ENCODE data around the gene HILPDA. TPM values are rescaled to one million over a fixed set of nuclear protein-coding genes. Genes with fewer than 3 reads are reported as not detected.

HILPDA gene
- total and polyA plus RNA-seq, 3 donors from 2014 or later = 31.4 to 44.8 (median 34.3) TPM

DNA sequence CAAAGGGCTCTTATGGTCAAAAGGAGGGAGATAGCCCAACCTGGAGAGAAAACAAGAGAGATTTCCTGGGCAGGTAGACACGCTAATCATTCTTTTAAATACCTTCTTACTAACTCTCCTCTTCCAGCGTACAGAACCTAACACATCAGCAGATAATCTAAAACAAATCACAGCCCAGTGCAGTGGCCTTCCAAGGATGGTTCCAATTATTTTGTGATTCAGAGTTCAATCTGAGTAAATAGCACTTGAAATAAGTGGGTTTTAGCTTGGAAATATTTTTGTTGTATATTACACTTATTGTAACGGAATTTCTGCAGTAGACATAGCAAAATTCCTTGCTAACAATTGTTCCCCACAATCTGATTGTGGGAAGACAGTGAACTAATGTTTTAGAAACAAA lies 38.6 kb upstream of the HILPDA start:
- Histone ChIP-seq H3K4me3 (no peak overlapping the region), H3K9me3 (no peaks in the 10 kb centered on the region), H3K4me1 (peaks cover 7% of the 10 kb centered on the region), H3K27ac (no peak overlapping the region), H3K27me3 (no peaks in the 10 kb centered on the region), H3K36me3 (ENCODE audit: low read depth, missing control alignments) (no peaks in the 10 kb centered on the region)
- DNase-seq = no peak
- no peak for TF ChIP-seq POLR2A (IDR thresholded peaks at IDR 0.05)
- TF ChIP-seq, protein P1, sequence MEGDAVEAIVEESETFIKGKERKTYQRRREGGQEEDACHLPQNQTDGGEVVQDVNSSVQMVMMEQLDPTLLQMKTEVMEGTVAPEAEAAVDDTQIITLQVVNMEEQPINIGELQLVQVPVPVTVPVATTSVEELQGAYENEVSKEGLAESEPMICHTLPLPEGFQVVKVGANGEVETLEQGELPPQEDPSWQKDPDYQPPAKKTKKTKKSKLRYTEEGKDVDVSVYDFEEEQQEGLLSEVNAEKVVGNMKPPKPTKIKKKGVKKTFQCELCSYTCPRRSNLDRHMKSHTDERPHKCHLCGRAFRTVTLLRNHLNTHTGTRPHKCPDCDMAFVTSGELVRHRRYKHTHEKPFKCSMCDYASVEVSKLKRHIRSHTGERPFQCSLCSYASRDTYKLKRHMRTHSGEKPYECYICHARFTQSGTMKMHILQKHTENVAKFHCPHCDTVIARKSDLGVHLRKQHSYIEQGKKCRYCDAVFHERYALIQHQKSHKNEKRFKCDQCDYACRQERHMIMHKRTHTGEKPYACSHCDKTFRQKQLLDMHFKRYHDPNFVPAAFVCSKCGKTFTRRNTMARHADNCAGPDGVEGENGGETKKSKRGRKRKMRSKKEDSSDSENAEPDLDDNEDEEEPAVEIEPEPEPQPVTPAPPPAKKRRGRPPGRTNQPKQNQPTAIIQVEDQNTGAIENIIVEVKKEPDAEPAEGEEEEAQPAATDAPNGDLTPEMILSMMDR (IDR thresholded peaks at IDR 0.05) = no peak
- WGBS, 2 donors = 92 to 94% methylated on average over 3 of the region's 3 CpGs
- intact Hi-C loops (cut with DNase I; ENCODE audit: low total_unique reads) = no loop called here

DNA sequence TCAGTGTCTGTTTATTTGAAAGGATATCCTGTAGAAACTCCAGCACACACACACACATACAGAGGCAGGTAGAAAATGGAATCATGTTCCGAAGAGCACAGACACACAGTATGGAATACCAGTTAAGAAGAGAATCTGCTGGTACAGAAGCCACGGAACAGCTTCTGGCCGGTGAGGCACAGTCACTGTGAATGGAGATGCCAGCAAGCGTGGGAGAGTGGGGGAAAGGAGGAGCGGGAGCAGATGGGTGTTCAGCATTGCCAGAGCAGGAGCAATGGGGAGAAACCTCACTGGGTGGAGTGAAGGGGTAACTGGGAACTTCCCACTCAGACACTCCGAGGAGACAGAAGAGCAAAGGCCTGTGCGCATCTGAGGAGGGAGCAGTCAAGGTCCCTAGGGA lies 36.4 kb upstream of the HILPDA start:
- H3K4me3 ChIP-seq = no peak overlapping the region
- 93 to 94% methylated on average over 7 of the region's 7 CpGs for WGBS, 2 donors
- no peaks in the 10 kb centered on the region for H3K27me3 ChIP-seq
- intact Hi-C loops (cut with DNase I; ENCODE audit: low total_unique reads) = no loop called here
- TF ChIP-seq, protein P1 (IDR thresholded peaks at IDR 0.05) = no peak
- no peak for TF ChIP-seq POLR2A (IDR thresholded peaks at IDR 0.05)
- no peaks in the 10 kb centered on the region for H3K36me3 ChIP-seq (ENCODE audit: low read depth, missing control alignments)
- H3K4me1 ChIP-seq = peaks cover 7% of the 10 kb centered on the region
- H3K27ac ChIP-seq = no peak overlapping the region
- H3K9me3 ChIP-seq = no peaks in the 10 kb centered on the region
- DNase-seq = no peak

DNA sequence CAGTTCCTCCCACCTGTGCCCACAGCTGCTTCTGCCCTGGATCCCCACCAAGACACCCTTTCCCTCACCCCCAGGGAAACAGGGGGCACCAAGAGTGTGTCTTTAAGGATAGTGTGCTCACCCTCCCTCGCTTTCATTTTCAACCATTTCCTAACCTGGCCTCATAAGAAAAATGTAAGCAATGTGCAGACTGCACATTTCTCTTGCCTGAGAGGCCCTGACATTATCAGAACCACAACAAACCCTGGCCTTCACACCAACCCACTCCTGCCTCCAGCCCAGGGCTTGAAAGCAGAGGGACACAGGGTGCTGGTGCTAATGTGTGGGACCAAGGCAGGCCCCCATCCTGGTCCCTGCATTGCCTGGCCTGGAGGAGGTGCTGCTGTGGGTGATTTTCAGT lies 34.9 kb upstream of the HILPDA start:
- no peaks in the 10 kb centered on the region for H3K36me3 ChIP-seq (ENCODE audit: low read depth, missing control alignments)
- peaks cover 7% of the 10 kb centered on the region for H3K4me1 ChIP-seq
- no peaks in the 10 kb centered on the region for H3K27me3 ChIP-seq
- no peak overlapping the region for H3K27ac ChIP-seq
- WGBS, 2 donors = 50 to 67% methylated on average over 1 of the region's 1 CpG
- no peak for DNase-seq
- H3K4me3 ChIP-seq = no peak overlapping the region
- TF ChIP-seq POLR2A (IDR thresholded peaks at IDR 0.05) = no peak
- TF ChIP-seq, protein P1 (IDR thresholded peaks at IDR 0.05) = no peak
- no peaks in the 10 kb centered on the region for H3K9me3 ChIP-seq
- intact Hi-C loops (cut with DNase I; ENCODE audit: low total_unique reads) = no loop called here

DNA sequence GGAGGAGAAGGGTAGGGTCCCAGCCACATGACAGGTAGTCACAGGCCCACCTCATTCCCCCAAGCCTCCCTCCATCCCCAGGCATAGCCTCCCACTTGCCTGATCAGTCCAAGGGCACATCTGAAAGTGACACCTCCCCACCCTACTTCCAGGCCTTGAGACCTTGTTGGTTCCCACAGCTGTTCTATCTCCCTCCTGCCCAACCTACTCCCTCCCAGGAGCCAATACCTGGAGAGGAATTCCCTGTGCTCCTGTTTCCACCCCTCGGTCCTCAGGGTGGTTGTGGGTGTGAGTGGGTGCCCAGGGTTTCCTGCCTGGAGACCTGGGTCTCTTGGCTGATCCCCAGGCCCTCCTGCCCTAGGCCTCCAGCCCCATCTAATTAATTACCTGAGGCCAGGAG lies 34.3 kb upstream of the HILPDA start:
- no peak for DNase-seq
- no peak overlapping the region for H3K27ac ChIP-seq
- no peaks in the 10 kb centered on the region for H3K36me3 ChIP-seq (ENCODE audit: low read depth, missing control alignments)
- intact Hi-C loops (cut with DNase I; ENCODE audit: low total_unique reads) = no loop called here
- H3K9me3 ChIP-seq = no peaks in the 10 kb centered on the region
- TF ChIP-seq, protein P1 (IDR thresholded peaks at IDR 0.05) = no peak
- TF ChIP-seq POLR2A (IDR thresholded peaks at IDR 0.05) = no peak
- H3K4me3 ChIP-seq = no peak overlapping the region
- WGBS, 2 donors = 88 to 90% methylated on average over 1 of the region's 1 CpG
- peaks cover 7% of the 10 kb centered on the region for H3K4me1 ChIP-seq
- H3K27me3 ChIP-seq = no peaks in the 10 kb centered on the region

DNA sequence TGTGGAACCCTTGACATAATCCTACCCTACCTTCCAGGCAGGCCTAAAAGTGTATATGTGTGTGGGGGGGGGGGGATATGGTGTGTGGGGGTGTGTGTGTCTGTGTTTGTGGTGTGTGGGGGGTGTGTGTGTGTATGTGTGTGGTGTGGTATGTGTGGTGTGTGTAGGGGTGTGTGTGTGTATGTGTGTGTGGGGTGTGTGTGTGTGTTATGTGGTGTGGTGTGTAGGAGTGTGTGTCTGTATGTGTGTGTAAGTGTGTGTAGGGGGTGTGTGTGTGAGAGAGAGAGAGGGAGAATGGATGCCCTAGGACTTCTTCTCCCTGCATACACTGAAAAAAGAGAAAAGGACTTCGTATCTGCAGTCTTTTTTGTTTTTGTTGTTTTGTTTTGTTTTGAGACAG lies 33.6 kb upstream of the HILPDA start:
- Histone ChIP-seq H3K9me3 (no peaks in the 10 kb centered on the region), H3K27ac (no peak overlapping the region), H3K4me3 (no peak overlapping the region), H3K36me3 (ENCODE audit: low read depth, missing control alignments) (no peaks in the 10 kb centered on the region), H3K4me1 (peaks cover 7% of the 10 kb centered on the region), H3K27me3 (no peaks in the 10 kb centered on the region)
- WGBS, 2 donors = 81 to 83% methylated on average over 1 of the region's 1 CpG
- intact Hi-C loops (cut with DNase I; ENCODE audit: low total_unique reads) = no loop called here
- no peak for DNase-seq
- TF ChIP-seq, protein P1 (IDR thresholded peaks at IDR 0.05) = no peak
- no peak for TF ChIP-seq POLR2A (IDR thresholded peaks at IDR 0.05)
